Left lobe of liver (tissue), 2 donors: ENCODE results near the gene SEC22A. TPM values are rescaled to one million over a fixed set of nuclear protein-coding genes. Genes with fewer than 3 reads are reported as not detected.

Experiments
- ATAC-seq: fragments of 200-7000 bp; cut with Tn5 transposase; one replicate; pipeline ENCODE4 v1.9.1; 2020; ENCODE audit warnings: mild to moderate bottlenecking, moderate library complexity
- DNase-seq: peaks from one replicate; pipeline ENCODE4 v3.0.0-alpha.2; 2020; ENCODE audit warnings: low spot score
- total RNA-seq: library from RNA; stranded (reverse); gene quantifications from one replicate; pipeline ENCODE4 v1.2.1, GENCODE V29; 2021
- donor health status: DM: no; HTN: no; CAD: no; lungs with moderate emphysema.
- donor health status: DM: no; HTN: yes; CAD: no.

The SEC22A gene
- 7.7 TPM for total RNA-seq

- ATAC-seq: peak; percentile 99
- DNase-seq: peak; percentile 96
Observed at GRCh38 chr3:123201557-123202427, at the start of gene SEC22A. Gene SEC22A (plus strand): TSS chr3:123201943. CDS start chr3:123209218, 7,275 bp downstream.

GRCh38 chr3:123152687-123153086 is 49.1 kb upstream of the SEC22A start:
- no peak for ATAC-seq

GRCh38 chr3:123153125-123154019 is 48.4 kb upstream of the SEC22A start:
- ATAC-seq (no peak), DNase-seq (peak; percentile 27)

More at GRCh38 chr3:123152687-123153086, 49.1 kb upstream of the SEC22A start:
- peak; percentile 30 for DNase-seq

- DNase-seq: peak; percentile 37
Observed at GRCh38 chr3:123154020-123154985, 47.4 kb upstream of the SEC22A start.

GRCh38 chr3:123155471-123156011 is 46.2 kb upstream of the SEC22A start:
- DNase-seq: peak; percentile 78
- peak; percentile 54 for ATAC-seq

More at GRCh38 chr3:123154020-123154985, 47.4 kb upstream of the SEC22A start:
- no peak for ATAC-seq

- no peak for DNase-seq
Observed at GRCh38 chr3:123156276-123156995, 45.3 kb upstream of the SEC22A start.

GRCh38 chr3:123157209-123157597 is 44.5 kb upstream of the SEC22A start:
- ATAC-seq: peak; percentile 60

More at GRCh38 chr3:123156276-123156995, 45.3 kb upstream of the SEC22A start:
- peak; percentile 29 for ATAC-seq

GRCh38 chr3:123157598-123158287 is 44.0 kb upstream of the SEC22A start:
- DNase-seq (peak; percentile 74), ATAC-seq (peak; percentile 72)

More at GRCh38 chr3:123157209-123157597, 44.5 kb upstream of the SEC22A start:
- peak; percentile 60 for DNase-seq

GRCh38 chr3:123158330-123158729 is 43.4 kb upstream of the SEC22A start:
- ATAC-seq: no peak

GRCh38 chr3:123158899-123159390 is 42.8 kb upstream of the SEC22A start:
- DNase-seq (no peak), ATAC-seq (no peak)

More at GRCh38 chr3:123158330-123158729, 43.4 kb upstream of the SEC22A start:
- no peak for DNase-seq

GRCh38 chr3:123159926-123160635 is 41.7 kb upstream of the SEC22A start:
- DNase-seq (no peak), ATAC-seq (no peak)

- ATAC-seq: no peak
Observed at GRCh38 chr3:123161167-123161566, 40.6 kb upstream of the SEC22A start.

GRCh38 chr3:123163141-123163540 is 38.6 kb upstream of the SEC22A start:
- no peak for ATAC-seq
- DNase-seq: no peak

More at GRCh38 chr3:123161167-123161566, 40.6 kb upstream of the SEC22A start:
- no peak for DNase-seq

- DNase-seq (no peak), ATAC-seq (no peak)
Observed at GRCh38 chr3:123165163-123165562, 36.6 kb upstream of the SEC22A start.

- DNase-seq (no peak), ATAC-seq (no peak)
Observed at GRCh38 chr3:123167686-123168085, 34.1 kb upstream of the SEC22A start.

GRCh38 chr3:123168122-123168521 is 33.6 kb upstream of the SEC22A start:
- DNase-seq (no peak), ATAC-seq (no peak)

- ATAC-seq: no peak
- DNase-seq: no peak
Observed at GRCh38 chr3:123168605-123169004, 33.1 kb upstream of the SEC22A start.

GRCh38 chr3:123169492-123169929 is 32.2 kb upstream of the SEC22A start:
- no peak for DNase-seq
- ATAC-seq: peak; percentile 89
